ENCODE results near the gene TMC1.
"Not testable (repeated sequence)": the region's sequence is repeated elsewhere in the genome, so short reads cannot be mapped to it uniquely, and the experiment has no call there.

Gene TMC1

GRCh38 chr9:72480921-72481320 is 40.5 kb upstream of the TMC1 start:
- H3K9ac ChIP-seq (ENCODE audit: low read length), result no peak overlapping the region
- no peaks in the 10 kb centered on the region for H3F3A ChIP-seq (ENCODE audit: insufficient read depth, low read length)
- H3K27ac ChIP-seq (ENCODE audit: low read depth, low read length, poor library complexity, severe bottlenecking), result no peak overlapping the region
- no peaks in the 10 kb centered on the region for H3K36me3 ChIP-seq (ENCODE audit: insufficient read depth, low read length)
- no peak overlapping the region for H2AFZ ChIP-seq (ENCODE audit: low read length)
- H4K20me1 ChIP-seq (ENCODE audit: insufficient read depth, low read length), result no peaks in the 10 kb centered on the region
- no peaks in the 10 kb centered on the region for H3K9me3 ChIP-seq (ENCODE audit: low read length)
- TF ChIP-seq CTCF (IDR thresholded peaks at IDR 0.05; ENCODE audit: low read length) (no peak), EZH2 (IDR thresholded peaks at IDR 0.05; ENCODE audit: borderline replicate concordance, low read length) (no peak)
- no peaks in the 10 kb centered on the region for H3K9me2 ChIP-seq (ENCODE audit: low read depth, low read length)
- no peak overlapping the region for H3K4me2 ChIP-seq (ENCODE audit: low read length)
- H3K4me1 ChIP-seq (ENCODE audit: insufficient read depth, low read length, severe bottlenecking), result no peaks in the 10 kb centered on the region
- no peaks in the 10 kb centered on the region for H3K79me2 ChIP-seq (ENCODE audit: insufficient read depth, low read length)
- no peaks in the 10 kb centered on the region for H3K27me3 ChIP-seq (ENCODE audit: insufficient read depth, low read length)
- H3K4me3 ChIP-seq (ENCODE audit: low read depth, low read length, poor library complexity, severe bottlenecking), result no peak overlapping the region

GRCh38 chr9:72485821-72486593 is 35.4 kb upstream of the TMC1 start:
- no peak overlapping the region for H2AFZ ChIP-seq (ENCODE audit: low read length)
- H3K27ac ChIP-seq (ENCODE audit: low read depth, low read length, poor library complexity, severe bottlenecking), result no peak overlapping the region

GRCh38 chr9:72486594-72486955 is 34.8 kb upstream of the TMC1 start:
- no peaks in the 10 kb centered on the region for H3K9me2 ChIP-seq (ENCODE audit: low read depth, low read length)
- H4K20me1 ChIP-seq (ENCODE audit: insufficient read depth, low read length), result no peaks in the 10 kb centered on the region

More at GRCh38 chr9:72485821-72486593, 35.4 kb upstream of the TMC1 start:
- H3K9ac ChIP-seq (ENCODE audit: low read length), result no peak overlapping the region
- H3K4me3 ChIP-seq (ENCODE audit: low read depth, low read length, poor library complexity, severe bottlenecking), result no peak overlapping the region
- no peaks in the 10 kb centered on the region for H3K4me1 ChIP-seq (ENCODE audit: insufficient read depth, low read length, severe bottlenecking)
- TF ChIP-seq CTCF (IDR thresholded peaks at IDR 0.05; ENCODE audit: low read length) (no peak), EZH2 (IDR thresholded peaks at IDR 0.05; ENCODE audit: borderline replicate concordance, low read length) (no peak)
- H3K9me3 ChIP-seq (ENCODE audit: low read length), result no peaks in the 10 kb centered on the region
- H3K79me2 ChIP-seq (ENCODE audit: insufficient read depth, low read length), result no peaks in the 10 kb centered on the region
- no peaks in the 10 kb centered on the region for H3K27me3 ChIP-seq (ENCODE audit: insufficient read depth, low read length)
- no peaks in the 10 kb centered on the region for H3K9me2 ChIP-seq (ENCODE audit: low read depth, low read length)
- H4K20me1 ChIP-seq (ENCODE audit: insufficient read depth, low read length), result no peaks in the 10 kb centered on the region
- H3K4me2 ChIP-seq (ENCODE audit: low read length), result no peak overlapping the region
- H3F3A ChIP-seq (ENCODE audit: insufficient read depth, low read length), result no peaks in the 10 kb centered on the region
- H3K36me3 ChIP-seq (ENCODE audit: insufficient read depth, low read length), result no peaks in the 10 kb centered on the region

GRCh38 chr9:72487665-72488064 is 33.7 kb upstream of the TMC1 start:
- not testable (repeated sequence) for H3K27me3 ChIP-seq (ENCODE audit: insufficient read depth, low read length); H4K20me1 ChIP-seq (ENCODE audit: insufficient read depth, low read length); H2AFZ ChIP-seq (ENCODE audit: low read length); H3K79me2 ChIP-seq (ENCODE audit: insufficient read depth, low read length); H3K9ac ChIP-seq (ENCODE audit: low read length); H3K9me2 ChIP-seq (ENCODE audit: low read depth, low read length); H3K36me3 ChIP-seq (ENCODE audit: insufficient read depth, low read length); H3K4me1 ChIP-seq (ENCODE audit: insufficient read depth, low read length, severe bottlenecking); H3F3A ChIP-seq (ENCODE audit: insufficient read depth, low read length); H3K4me2 ChIP-seq (ENCODE audit: low read length); H3K4me3 ChIP-seq (ENCODE audit: low read depth, low read length, poor library complexity, severe bottlenecking); H3K27ac ChIP-seq (ENCODE audit: low read depth, low read length, poor library complexity, severe bottlenecking); H3K9me3 ChIP-seq (ENCODE audit: low read length)

More at GRCh38 chr9:72486594-72486955, 34.8 kb upstream of the TMC1 start:
- H3F3A ChIP-seq (ENCODE audit: insufficient read depth, low read length), result no peaks in the 10 kb centered on the region
- no peaks in the 10 kb centered on the region for H3K27me3 ChIP-seq (ENCODE audit: insufficient read depth, low read length)
- H3K4me1 ChIP-seq (ENCODE audit: insufficient read depth, low read length, severe bottlenecking), result no peaks in the 10 kb centered on the region
- no peaks in the 10 kb centered on the region for H3K9me3 ChIP-seq (ENCODE audit: low read length)
- TF ChIP-seq EZH2 (IDR thresholded peaks at IDR 0.05; ENCODE audit: borderline replicate concordance, low read length) (no peak), CTCF (IDR thresholded peaks at IDR 0.05; ENCODE audit: low read length) (no peak)
- H3K36me3 ChIP-seq (ENCODE audit: insufficient read depth, low read length), result no peaks in the 10 kb centered on the region
- no peak overlapping the region for H2AFZ ChIP-seq (ENCODE audit: low read length)
- no peak overlapping the region for H3K27ac ChIP-seq (ENCODE audit: low read depth, low read length, poor library complexity, severe bottlenecking)
- no peaks in the 10 kb centered on the region for H3K79me2 ChIP-seq (ENCODE audit: insufficient read depth, low read length)
- no peak overlapping the region for H3K4me3 ChIP-seq (ENCODE audit: low read depth, low read length, poor library complexity, severe bottlenecking)
- no peak overlapping the region for H3K4me2 ChIP-seq (ENCODE audit: low read length)
- no peak overlapping the region for H3K9ac ChIP-seq (ENCODE audit: low read length)

All from OCI-LY1 (cell line).